ENCODE data around the gene PER2.

- TF ChIP-seq CTCF (conservative IDR thresholded peaks at IDR 0.05; ENCODE audit: low read length) (no peak), EZH2phosphoT487 (IDR thresholded peaks at IDR 0.05; ENCODE audit: borderline replicate concordance, low read depth, low read length) (no peak)
Observed at GRCh38 chr2:238320246-238320647, 31.8 kb upstream of the PER2 start, which contains the start of gene TRAF3IP1.
